GM18907 (cell line): ENCODE results near the gene IL11.
"Not testable (repeated sequence)": the region's sequence is repeated elsewhere in the genome, so short reads cannot be mapped to it uniquely, and the experiment has no call there.

Experiments used
- ATAC-seq: cut with Tn5 transposase; IDR thresholded peaks from one replicate; pipeline ENCODE4 v1.9.1; 2021; ENCODE audit warnings: mild to moderate bottlenecking, moderate library complexity; ENCODE audit not compliant: unreplicated experiment

Gene IL11

GRCh38 chr19:55336101-55336500, 34.2 kb downstream of the IL11 start:
- no peak for ATAC-seq

GRCh38 chr19:55333870-55334269, 36.4 kb downstream of the IL11 start:
- no peak for ATAC-seq

- not testable (repeated sequence) for ATAC-seq
Measured at GRCh38 chr19:55329791-55330190, 40.5 kb downstream of the IL11 start.

DNA sequence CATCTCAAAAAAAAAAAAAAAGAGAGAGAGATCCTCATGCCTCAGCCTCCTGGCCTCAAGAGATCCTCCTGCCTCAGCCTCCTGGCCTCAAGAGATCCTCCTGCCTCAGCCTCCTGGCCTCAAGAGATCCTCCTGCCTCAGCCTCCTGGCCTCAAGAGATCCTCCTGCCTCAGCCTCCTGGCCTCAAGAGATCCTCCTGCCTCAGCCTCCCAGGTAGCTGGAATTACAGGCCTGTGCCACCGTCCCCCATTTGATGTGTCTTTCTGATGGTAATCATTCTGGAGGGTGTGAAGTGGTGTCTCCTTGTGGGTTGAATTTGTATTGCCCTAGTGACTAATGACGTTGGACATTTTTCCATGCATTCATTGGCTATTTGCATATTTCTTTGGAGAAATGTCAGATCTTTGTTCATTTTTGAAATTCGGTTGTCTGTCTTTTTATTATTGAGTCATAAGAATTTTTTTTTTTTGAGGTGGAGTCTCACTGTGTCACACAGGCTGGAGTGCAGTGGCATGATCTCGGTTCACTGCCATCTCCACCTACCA, 41.4 kb downstream of the IL11 start:
- ATAC-seq = not testable (repeated sequence)

- no peak for ATAC-seq
Measured at GRCh38 chr19:55325172-55325571, 45.1 kb downstream of the IL11 start, which contains the start of gene TMEM150B. TMEM150B (minus strand) TSS chr19:55325341; CDS start chr19:55321036, 4,305 bp downstream.

GRCh38 chr19:55324662-55325061, 45.6 kb downstream of the IL11 start:
- ATAC-seq = no peak

DNA sequence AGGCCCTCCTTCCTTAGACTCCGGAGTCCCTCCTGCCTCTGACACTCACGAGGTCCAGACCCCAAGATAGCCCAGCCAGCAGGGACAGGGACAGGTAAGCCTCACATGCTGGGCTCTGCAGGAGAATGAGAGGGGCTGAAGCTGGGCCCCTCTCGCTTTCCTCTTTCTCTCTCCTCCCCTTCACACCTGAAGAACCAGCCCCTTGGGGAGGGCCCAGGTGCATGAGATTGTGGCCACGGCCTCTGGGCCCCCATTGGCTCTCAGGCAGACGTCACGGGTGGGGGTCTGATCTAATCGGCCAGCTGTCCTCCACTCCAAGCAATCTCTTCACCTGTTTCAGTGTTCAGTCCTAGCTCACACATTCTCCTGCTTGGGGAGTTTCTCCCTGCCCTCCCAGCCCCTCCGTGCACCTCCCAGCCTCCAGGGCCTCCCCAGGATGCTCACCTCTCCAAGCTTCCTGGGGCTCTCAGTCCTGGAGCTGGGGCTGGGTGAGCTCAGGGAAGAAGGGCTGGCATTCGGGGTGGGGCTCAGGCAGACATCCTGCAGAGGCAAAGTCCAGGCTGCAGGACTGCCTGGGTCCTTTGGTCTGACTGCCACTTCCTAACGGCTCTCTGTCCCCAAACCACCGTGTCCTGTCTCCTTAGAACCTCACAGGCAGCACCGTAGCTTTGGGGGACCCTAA, 47.9 kb downstream of the IL11 start:
- no peak for ATAC-seq

GRCh38 chr19:55321466-55322137, 48.7 kb downstream of the IL11 start:
- ATAC-seq = no peak

- ATAC-seq = no peak
Measured at GRCh38 chr19:55320844-55321419, 49.3 kb downstream of the IL11 start.

DNA sequence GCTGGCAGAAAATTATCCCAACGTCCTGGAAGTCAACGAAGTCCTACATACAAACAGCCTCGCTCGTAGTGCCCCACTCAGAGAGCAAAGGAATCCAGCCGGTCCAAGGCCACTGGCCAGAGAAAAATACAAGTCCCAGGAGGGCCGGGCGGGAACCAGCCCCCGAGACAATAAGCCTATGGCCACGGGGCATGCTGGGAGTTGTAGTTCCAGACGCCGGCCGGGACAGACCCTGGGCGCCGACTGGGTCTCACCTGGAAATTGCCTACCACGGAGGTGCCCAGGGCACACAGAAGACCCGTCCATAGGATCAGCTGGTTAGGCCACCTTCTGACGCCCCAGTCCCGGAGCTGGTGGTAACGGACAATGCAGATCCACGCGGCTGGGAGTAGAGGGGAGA, 50.5 kb downstream of the IL11 start:
- ATAC-seq = no peak

DNA sequence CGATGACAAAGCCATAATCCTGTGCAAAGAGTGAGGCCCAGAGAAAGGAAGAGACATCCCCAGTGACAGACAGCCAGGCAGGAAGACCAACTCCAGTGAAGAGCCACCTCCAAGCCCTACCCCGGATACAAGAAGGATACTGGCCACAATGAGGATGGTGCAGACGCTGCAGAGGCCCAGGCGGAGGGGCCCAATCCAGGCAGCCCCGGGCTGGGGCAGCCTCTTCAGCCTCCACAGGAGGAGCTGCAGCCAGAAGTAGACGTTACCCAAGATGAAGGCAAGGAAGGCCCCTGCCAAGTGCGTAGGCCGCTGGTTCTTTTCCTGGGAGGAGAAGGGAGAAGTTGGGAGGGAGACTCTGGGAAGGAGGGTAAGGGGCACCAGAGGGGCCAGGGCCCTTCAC, 53.6 kb downstream of the IL11 start:
- no peak for ATAC-seq

GRCh38 chr19:55315956-55316525, 54.2 kb downstream of the IL11 start:
- ATAC-seq = no peak

- ATAC-seq = no peak
Measured at GRCh38 chr19:55314396-55314795, 55.9 kb downstream of the IL11 start.
